AG10803 (cell line): Measurements from ENCODE around the gene SUGCT.
"Not testable (repeated sequence)": the region's sequence is repeated elsewhere in the genome, so short reads cannot be mapped to it uniquely, and the experiment has no call there.

ENCODE experiments used
- DNase-seq: peaks from one replicate; pipeline ENCODE4 v3.0.0; 2010; ENCODE audit warnings: low read depth
- H3K4me3 ChIP-seq: 2 replicates; pipeline ENCODE4 v1.5.1; 2011; ENCODE audit warnings: mild to moderate bottlenecking, low read length, control low read depth
- CTCF ChIP-seq: conservative IDR thresholded peaks from 2 replicates; pipeline ENCODE4 v1.5.1; 2011; ENCODE audit warnings: mild to moderate bottlenecking, low read length, control low read depth, inconsistent platforms

SUGCT gene

GRCh38 chr7:40586197-40586596 lies 451.4 kb downstream of the SUGCT start:
- TF ChIP-seq CTCF: no peak
- DNase-seq: peak; percentile 73
- no peak overlapping the region for H3K4me3 ChIP-seq

GRCh38 chr7:40587419-40587818 lies 452.6 kb downstream of the SUGCT start:
- no peak for DNase-seq
- no peak overlapping the region for H3K4me3 ChIP-seq
- no peak for TF ChIP-seq CTCF

DNA sequence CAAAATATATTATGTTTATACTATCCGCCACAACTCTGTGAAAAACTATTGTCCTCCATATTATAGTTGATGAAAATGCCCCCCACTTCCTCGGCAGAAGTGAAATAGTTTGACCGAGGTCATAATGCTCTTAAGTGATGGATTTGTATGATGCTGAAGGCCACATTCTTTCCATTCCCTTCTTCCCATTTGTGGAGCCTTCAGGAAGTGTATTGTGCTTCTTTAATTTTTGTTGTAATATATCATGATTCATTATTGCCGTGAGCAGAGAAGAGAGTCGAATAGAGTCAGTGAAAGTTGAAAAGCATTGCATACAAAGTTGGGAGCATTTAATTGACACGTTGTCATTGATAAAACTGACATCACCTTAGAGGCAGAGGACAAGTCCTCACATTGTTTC lies 460.3 kb downstream of the SUGCT start:
- DNase-seq: no peak
- TF ChIP-seq CTCF: no peak

DNA sequence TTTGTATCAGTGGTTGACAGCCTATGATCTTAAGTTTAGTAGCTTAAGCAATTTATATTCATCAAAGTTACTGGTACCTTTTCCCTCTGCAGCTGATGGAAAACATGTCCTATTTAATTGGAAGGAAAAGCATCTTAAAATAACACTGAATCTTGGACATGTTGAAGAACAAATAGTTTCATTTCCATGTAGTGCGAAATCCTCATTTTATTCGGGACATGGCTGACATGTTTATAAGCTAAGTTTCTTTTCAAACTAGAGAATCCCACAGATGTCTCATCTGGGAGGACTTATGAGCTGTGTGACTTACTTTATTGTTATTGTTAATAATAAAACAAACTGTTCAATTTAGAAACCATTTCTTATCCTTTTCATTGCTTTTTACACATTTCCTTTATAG lies 461.0 kb downstream of the SUGCT start:
- H3K4me3 ChIP-seq: no peak overlapping the region
- TF ChIP-seq CTCF: no peak
- DNase-seq: no peak

More for the DNA sequence above, 460.3 kb downstream of the SUGCT start:
- no peak overlapping the region for H3K4me3 ChIP-seq

DNA sequence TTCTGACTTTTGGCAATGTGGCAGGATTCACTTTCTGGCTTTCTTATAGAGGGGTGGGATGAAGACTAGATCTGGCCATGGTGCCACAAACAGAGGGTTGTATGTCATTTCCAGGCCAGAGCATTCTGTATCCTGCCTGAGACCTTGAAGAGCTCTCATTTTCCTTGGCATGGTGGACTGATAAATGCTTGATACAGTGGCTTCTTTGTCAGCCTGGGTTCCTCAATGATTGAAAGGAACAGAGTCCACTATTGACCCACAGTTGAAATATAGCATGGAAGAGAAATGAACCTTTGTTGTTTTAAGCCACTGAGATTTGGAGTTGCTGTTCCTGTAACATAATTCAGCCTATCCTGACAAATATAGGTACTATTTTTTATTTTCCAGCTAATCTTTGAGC lies 462.7 kb downstream of the SUGCT start:
- no peak for DNase-seq
- no peak for TF ChIP-seq CTCF
- no peak overlapping the region for H3K4me3 ChIP-seq

DNA sequence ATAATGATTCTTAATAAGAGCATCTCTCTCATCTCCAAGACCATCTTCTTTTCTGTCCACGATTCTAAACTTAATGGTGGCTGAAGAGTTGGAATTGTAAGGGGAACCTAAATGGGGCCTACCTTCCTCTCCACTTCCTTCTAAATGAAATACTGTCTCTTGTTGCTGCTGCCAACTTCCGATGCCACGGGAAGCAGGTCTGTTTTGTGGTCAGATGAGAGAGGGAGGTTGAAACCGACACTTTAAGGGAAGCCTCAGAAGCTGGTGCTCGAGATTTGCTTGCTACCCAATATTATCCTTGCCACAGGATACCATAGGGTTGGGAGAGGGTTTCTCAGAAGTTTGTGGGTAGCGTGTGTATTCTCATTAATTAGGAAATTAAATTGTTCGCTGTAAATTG lies 464.1 kb downstream of the SUGCT start:
- H3K4me3 ChIP-seq: no peak overlapping the region
- TF ChIP-seq CTCF: no peak
- no peak for DNase-seq

GRCh38 chr7:40599836-40600235 lies 465.0 kb downstream of the SUGCT start:
- H3K4me3 ChIP-seq: no peak overlapping the region
- no peak for DNase-seq
- TF ChIP-seq CTCF: no peak

GRCh38 chr7:40602351-40602750 lies 467.5 kb downstream of the SUGCT start:
- not testable (repeated sequence) for DNase-seq, H3K4me3 ChIP-seq
